Breast epithelium (tissue), 3 donors: Measurements from ENCODE around the gene SDR9C7.

Experiments used
- CTCF ChIP-seq, 3 donors: fragments of 450-650 bp; IDR thresholded peaks; one replicate each; pipeline ENCODE4 v1.5.1; 2016 to 2017; ENCODE audit warnings: antibody characterized with exemption in 3 of 3, mild to moderate bottlenecking in 3 of 3, moderate library complexity in 3 of 3
- POLR2A ChIP-seq: fragments of 450-650 bp; IDR thresholded peaks from one replicate; pipeline ENCODE4 v1.6.1; 2016; ENCODE audit warnings: antibody characterized with exemption, mild to moderate bottlenecking, moderate library complexity
- POLR2AphosphoS5 ChIP-seq, 3 donors: sonication (generic); formaldehyde crosslinking; IDR thresholded peaks; one replicate each; pipeline ENCODE4 v1.6.1; 2017; ENCODE audit warnings: antibody characterized with exemption in 3 of 3

GRCh38 chr12:56958422-56958821 lies 24.2 kb upstream of the SDR9C7 start:
- TF ChIP-seq POLR2AphosphoS5 (IDR thresholded peaks at IDR 0.05) = no peak
- no peak for TF ChIP-seq POLR2A
- TF ChIP-seq CTCF (IDR thresholded peaks at IDR 0.05) = no peak
